Hippocampal formation (tissue), 2 donors: ENCODE measurements around the gene TENM4.
"Not testable (repeated sequence)": the region's sequence is repeated elsewhere in the genome, so short reads cannot be mapped to it uniquely, and the experiment has no call there.

Experiments
- DNase-seq, 2 donors: peaks; one replicate each; lab custom pipeline; 2025; lab: John Stamatoyannopoulos, UW

The TENM4 gene

GRCh38 chr11:78902771-78903507, 537.9 kb downstream of the TENM4 start:
- DNase-seq: no peak

GRCh38 chr11:78901831-78902230, 539.0 kb downstream of the TENM4 start:
- DNase-seq: no peak

- no peak for DNase-seq
These were observed 542.5 kb downstream of the TENM4 start for GRCh38 chr11:78898266-78898775.

- no peak for DNase-seq
These were observed 546.8 kb downstream of the TENM4 start for GRCh38 chr11:78893996-78894395.

- no peak for DNase-seq
These were observed 551.1 kb downstream of the TENM4 start for GRCh38 chr11:78889698-78890097.

GRCh38 chr11:78886616-78887015, 554.2 kb downstream of the TENM4 start:
- DNase-seq: no peak

- DNase-seq: no peak
These were observed 556.1 kb downstream of the TENM4 start for GRCh38 chr11:78884761-78885160.

GRCh38 chr11:78883506-78883905, 557.3 kb downstream of the TENM4 start:
- no peak for DNase-seq

- DNase-seq: not testable (repeated sequence)
These were observed 561.5 kb downstream of the TENM4 start for GRCh38 chr11:78879094-78879980.

- no peak for DNase-seq
These were observed 562.2 kb downstream of the TENM4 start for GRCh38 chr11:78878631-78879030.

GRCh38 chr11:78876676-78877075, 564.2 kb downstream of the TENM4 start:
- DNase-seq: no peak

- DNase-seq: no peak
These were observed 570.2 kb downstream of the TENM4 start for GRCh38 chr11:78870655-78871054.

GRCh38 chr11:78869293-78869692, 571.5 kb downstream of the TENM4 start:
- no peak for DNase-seq

GRCh38 chr11:78868563-78868962, 572.3 kb downstream of the TENM4 start:
- no peak for DNase-seq

- no peak for DNase-seq
These were observed 580.0 kb downstream of the TENM4 start for GRCh38 chr11:78860720-78861422.

GRCh38 chr11:78857688-78858087, 583.1 kb downstream of the TENM4 start:
- DNase-seq: peak in 1 of 2 donors; percentile 38

GRCh38 chr11:78856211-78856610, 584.6 kb downstream of the TENM4 start:
- DNase-seq: no peak

- no peak for DNase-seq
These were observed 585.7 kb downstream of the TENM4 start for GRCh38 chr11:78855116-78855515.

- no peak for DNase-seq
These were observed 587.3 kb downstream of the TENM4 start for GRCh38 chr11:78853521-78853920.

- DNase-seq: no peak
These were observed 588.8 kb downstream of the TENM4 start for GRCh38 chr11:78851878-78852586.

- no peak for DNase-seq
These were observed 590.8 kb downstream of the TENM4 start for GRCh38 chr11:78850078-78850477.

- no peak for DNase-seq
These were observed 594.6 kb downstream of the TENM4 start for GRCh38 chr11:78846269-78846668.
